ENCODE measurements around the gene CFAP46.

The CFAP46 gene

GRCh38 chr10:132865851-132866600 lies 76.3 kb downstream of the CFAP46 start:
- no peak for DNase-seq (ENCODE audit: low read depth in 4 of 4, low spot score in 1 of 4)

DNA sequence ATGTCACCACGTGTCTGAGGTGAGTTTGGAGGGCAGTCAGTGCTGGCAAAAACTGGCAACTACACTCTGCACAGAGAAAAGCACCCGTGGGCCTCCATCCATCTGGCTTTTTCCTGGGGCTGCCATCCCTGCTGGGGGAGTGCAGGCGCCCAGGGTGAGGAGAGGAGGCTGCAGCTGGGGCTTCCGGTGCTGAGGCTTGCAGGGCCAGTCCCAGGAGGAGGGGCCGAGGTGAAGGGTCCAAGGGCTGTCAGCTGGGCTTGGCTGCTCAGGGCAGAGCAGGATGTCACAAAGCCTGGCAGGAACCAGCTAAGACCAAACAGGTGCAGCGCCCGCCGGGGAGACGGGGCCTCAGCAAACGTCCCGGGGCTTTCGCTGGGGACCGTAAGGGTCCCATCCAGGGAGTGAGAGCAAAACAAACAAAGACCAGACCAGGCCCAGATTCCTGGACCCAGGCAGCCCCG lies 77.2 kb downstream of the CFAP46 start:
- DNase-seq (ENCODE audit: low read depth in 4 of 4, low spot score in 1 of 4), result no peak

- no peak for DNase-seq (ENCODE audit: low read depth in 4 of 4, low spot score in 1 of 4)
These were observed 79.6 kb downstream of the CFAP46 start for GRCh38 chr10:132862485-132863420.

- DNase-seq (ENCODE audit: low read depth in 4 of 4, low spot score in 1 of 4), result no peak
These were observed 80.4 kb downstream of the CFAP46 start for GRCh38 chr10:132861884-132862461.

GRCh38 chr10:132861116-132861691 lies 81.2 kb downstream of the CFAP46 start:
- DNase-seq (ENCODE audit: low read depth in 4 of 4, low spot score in 1 of 4), result no peak

DNA sequence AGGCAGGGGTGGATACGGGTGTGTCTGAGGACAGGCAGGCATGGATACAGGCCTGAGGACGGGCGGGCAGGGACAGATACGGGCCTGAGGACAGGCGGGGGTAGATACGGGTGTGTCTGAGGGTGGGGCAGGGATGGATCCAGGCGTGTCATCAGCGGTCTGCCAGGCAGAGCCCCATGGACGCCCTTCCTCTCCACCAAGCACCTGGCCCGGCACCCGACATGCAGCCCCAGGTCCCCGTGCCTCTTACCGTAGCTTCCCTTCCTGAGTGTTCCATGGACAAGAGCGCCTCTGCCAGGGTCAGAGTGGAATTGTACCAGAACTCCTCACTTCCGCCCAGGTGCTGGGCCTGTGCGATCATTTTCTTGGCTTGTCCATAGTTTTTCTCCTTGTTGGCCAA lies 81.8 kb downstream of the CFAP46 start:
- no peak for DNase-seq (ENCODE audit: low read depth in 4 of 4, low spot score in 1 of 4)

DNA sequence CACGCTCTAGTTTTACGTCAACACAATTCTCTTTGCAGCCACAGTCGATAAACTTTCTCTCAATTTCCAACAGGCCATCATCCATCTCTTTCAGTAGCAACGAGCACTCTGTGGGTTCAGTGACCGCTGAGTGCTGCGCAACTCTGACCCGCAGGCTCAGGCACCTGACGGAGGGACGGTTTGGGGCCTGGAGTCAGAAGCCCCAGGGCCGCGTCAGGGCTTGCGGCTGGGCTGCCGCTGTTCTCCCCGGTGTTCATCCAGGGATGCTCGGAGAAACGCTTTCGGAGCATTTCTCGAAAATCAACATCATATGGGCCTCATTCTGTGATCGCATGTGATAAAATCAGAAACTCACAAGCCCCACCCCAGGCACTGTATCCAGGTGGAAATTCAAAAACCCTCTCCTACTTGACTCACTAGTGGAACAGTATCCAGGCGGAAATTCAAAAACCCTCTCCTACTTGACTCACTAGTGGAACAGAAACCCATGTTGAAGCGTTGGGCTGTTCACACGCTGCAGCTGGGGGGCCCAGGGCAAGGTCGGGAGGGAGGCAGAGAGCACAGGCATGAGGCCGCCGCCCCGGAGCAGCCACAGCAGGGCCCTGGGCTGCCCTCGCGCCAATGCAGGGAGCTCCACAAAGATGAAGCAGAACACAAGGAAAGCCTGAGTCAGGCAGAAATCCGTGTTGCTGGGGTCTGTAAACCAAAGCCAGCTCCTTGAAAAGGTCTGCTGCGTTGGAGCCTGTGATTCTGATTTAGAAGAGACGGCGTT lies 83.1 kb downstream of the CFAP46 start:
- DNase-seq (ENCODE audit: low read depth in 4 of 4, low spot score in 1 of 4), result no peak

DNA sequence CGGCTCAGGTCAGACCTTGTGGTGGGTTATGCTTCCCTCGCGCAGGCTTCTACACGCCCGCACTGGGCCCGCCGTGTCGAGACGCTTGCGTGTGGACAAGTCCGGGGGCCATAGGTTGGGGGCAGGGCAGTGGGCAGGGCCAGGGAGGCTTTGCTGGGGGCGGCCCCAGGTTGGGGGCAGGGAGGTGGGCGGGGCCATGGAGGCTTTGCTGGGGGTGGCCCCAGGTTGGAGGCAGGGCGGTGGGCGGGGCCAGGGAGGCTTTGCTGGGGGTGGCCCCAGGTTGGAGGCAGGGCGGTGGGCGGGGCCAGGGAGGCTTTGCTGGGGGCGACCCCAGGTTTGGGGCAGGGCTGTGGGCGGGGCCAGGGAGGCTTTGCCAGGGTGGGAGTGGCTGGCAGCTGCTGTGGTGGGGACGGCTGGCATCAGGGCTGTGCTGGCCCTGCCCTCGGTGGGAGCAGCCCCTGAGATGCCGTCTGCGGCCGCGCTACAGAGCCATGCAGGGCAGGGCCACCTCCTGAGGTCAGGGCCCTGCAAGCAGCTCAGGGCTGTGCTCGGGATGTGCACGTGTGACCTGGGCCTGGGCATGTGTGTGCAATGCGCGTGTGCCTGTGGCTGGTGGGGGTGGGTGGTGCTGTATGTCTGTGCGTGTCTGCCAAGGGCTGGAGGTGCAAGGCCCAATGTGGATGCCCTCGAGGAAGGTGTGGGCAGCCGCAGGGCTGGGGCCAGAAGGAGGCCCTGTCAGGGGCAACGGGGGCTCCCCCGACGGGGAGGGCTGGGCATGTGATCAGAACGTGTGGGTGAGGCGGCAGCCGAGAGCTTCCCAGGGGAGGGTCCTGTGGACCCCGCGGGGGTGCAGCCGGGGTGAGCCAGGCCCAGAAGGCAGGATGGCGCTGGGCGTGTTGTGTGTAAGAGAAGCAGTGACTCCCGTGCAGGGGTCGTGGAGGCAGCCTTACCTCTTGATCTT lies 84.0 kb downstream of the CFAP46 start:
- no peak for DNase-seq (ENCODE audit: low read depth in 4 of 4, low spot score in 1 of 4)

DNA sequence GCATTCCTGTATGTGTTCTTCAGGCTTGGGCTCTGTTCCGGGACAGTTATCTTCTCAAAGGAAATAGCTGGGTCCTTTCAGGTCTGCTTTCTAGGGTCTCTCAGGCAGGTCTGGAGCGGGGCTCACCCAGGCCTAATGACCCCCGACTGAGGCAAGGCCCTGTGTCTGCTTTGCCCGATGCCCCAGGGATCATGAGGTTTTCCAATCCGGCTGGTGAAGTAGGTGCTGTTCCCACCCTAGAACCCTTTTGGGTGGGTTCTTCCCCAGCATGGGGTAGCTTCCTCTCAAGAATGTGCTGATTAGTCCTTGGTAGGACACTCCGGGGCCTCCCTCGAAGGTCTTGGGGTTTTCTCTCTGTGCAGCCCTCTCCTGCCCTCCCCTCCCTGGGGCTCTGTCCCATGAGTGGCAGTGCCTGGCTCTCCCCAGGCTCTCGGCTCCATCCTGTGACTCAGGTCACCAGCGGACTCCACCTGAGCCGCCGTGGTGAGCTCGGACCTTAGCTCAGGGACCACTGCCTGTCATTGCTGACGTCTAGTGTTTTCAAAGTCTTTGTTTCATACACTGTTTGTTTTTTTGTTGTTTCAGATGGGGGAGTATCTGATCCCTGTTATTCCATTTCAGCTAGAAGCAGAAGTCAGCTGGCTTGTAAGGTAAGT lies 85.4 kb downstream of the CFAP46 start:
- no peak for DNase-seq (ENCODE audit: low read depth in 4 of 4, low spot score in 1 of 4)

DNA sequence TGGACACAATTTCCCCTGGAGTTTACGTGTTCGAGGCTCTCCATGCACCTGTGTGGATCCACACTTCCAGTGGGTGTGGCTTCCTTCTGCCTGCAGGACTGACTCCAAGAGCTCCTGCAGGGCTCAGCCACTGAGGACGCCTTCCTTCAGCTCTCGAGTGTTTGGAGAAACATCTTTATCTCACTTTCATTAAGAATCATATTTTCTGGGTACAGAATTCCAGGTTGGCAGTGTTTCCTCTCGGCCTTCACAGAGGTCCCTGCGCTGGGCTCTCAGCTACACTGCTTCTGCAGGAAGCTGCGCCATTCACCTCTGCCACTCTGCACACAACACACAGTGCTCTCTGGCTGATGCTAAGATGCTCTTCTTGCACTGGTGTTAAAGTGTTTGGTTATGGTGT lies 86.5 kb downstream of the CFAP46 start:
- DNase-seq (ENCODE audit: low read depth in 4 of 4, low spot score in 1 of 4), result no peak

GRCh38 chr10:132851451-132851850 lies 90.9 kb downstream of the CFAP46 start:
- no peak for DNase-seq (ENCODE audit: low read depth in 4 of 4, low spot score in 1 of 4)

GRCh38 chr10:132850896-132851295 lies 91.5 kb downstream of the CFAP46 start:
- DNase-seq (ENCODE audit: low read depth in 4 of 4, low spot score in 1 of 4), result no peak

GRCh38 chr10:132850246-132850645 lies 92.1 kb downstream of the CFAP46 start:
- DNase-seq (ENCODE audit: low read depth in 4 of 4, low spot score in 1 of 4), result no peak

GRCh38 chr10:132849546-132850031 lies 92.8 kb downstream of the CFAP46 start:
- DNase-seq (ENCODE audit: low read depth in 4 of 4, low spot score in 1 of 4), result no peak

DNA sequence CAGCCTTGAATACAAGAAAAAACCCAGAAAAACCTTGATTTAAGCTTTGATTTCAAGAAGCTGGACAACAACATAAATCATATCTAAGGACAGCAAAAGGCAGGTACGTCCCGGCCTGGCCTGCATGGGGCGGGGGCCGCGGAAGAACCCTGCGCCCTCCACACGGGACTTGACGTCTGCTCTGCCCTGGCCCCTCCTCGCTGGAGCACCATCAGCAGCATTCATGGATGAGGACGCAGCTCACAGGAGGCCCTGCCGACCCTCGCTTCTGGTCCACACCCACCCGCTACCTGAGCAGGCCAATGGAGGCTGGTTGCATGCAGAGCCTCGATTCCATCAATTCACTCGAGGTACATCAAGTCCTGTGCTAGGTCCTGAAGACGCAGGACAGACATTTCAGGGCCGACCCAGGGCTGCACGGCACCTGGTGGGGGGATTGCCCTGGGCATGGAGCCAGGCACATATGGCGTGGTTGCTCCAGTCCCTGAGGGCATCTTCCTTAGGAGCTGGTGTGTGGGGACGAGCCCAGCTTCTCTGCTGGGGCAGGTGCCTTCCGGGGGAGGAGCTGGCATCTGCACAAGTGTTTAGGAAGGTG lies 93.3 kb downstream of the CFAP46 start:
- DNase-seq (ENCODE audit: low read depth in 4 of 4, low spot score in 1 of 4), result no peak

- no peak for DNase-seq (ENCODE audit: low read depth in 4 of 4, low spot score in 1 of 4)
These were observed 94.1 kb downstream of the CFAP46 start for GRCh38 chr10:132848291-132848701.

- DNase-seq (ENCODE audit: low read depth in 4 of 4, low spot score in 1 of 4), result no peak
These were observed 94.5 kb downstream of the CFAP46 start for GRCh38 chr10:132847856-132848255.

DNA sequence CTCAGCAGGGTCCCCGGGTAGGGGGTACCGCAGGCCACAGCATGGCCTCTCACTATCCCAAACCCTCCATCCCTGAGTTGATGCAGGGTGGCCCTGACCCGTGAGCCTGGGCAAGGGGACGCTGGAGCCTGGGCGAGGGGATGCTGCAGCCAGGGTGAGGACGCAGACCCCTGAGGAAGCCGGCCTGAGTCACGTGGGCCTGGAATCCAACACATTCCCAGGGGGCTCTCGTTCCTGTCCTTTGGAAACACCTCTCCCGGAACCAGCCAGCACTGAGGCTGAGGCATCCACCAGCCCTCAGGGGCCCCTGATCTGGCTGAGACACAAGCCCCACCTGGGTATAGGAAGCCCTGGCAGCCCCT lies 95.0 kb downstream of the CFAP46 start:
- no peak for DNase-seq (ENCODE audit: low read depth in 4 of 4, low spot score in 1 of 4)

Data from stimulated activated CD4-positive, alpha-beta T cell treated with anti-CD3 and anti-CD28 coated beads, Interleukin-1b, Interleukin-23, amount 100 ng/mL, for 24 hours (primary cell).